Gastroesophageal sphincter (tissue), 4 donors: ENCODE data around the gene FCN2. TPM values are rescaled to one million over a fixed set of nuclear protein-coding genes. Genes with fewer than 3 reads are reported as not detected.

Experiments
- ATAC-seq: fragments of 150-250 bp; one replicate; pipeline ENCODE4 v1.9.1; 2016; ENCODE audit warnings: mild to moderate bottlenecking, moderate library complexity
- H3K27ac ChIP-seq, 4 donors: fragments of 200-600 bp; sonication (generic) in 3 of 4; 1 replicate in 3 of 4; 2 replicates in 1 of 4; pipeline ENCODE4 v1.5.1; 2016 to 2019
- H3K27me3 ChIP-seq: fragments of 200-600 bp; sonication (generic); one replicate; pipeline ENCODE4 v1.5.1; 2019
- H3K36me3 ChIP-seq, 2 donors: fragments of 200-600 bp; sonication (generic); one replicate each; pipeline ENCODE4 v1.5.1; 2019; ENCODE audit warnings: control low read depth in 1 of 2
- H3K4me1 ChIP-seq, 3 donors: fragments of 200-600 bp; sonication (generic); 1 replicate in 2 of 3; 2 replicates in 1 of 3; pipeline ENCODE4 v1.5.1; 2016 to 2019; ENCODE audit warnings: control low read depth in 2 of 3
- H3K4me3 ChIP-seq, 2 donors: fragments of 200-600 bp; sonication (generic); one replicate each; pipeline ENCODE4 v1.5.1; 2019; ENCODE audit warnings: mild to moderate bottlenecking in 1 of 2, moderate library complexity in 1 of 2
- H3K9me3 ChIP-seq, 3 donors: fragments of 200-600 bp; sonication (generic); one replicate each; pipeline ENCODE4 v1.5.1; 2017 to 2019; ENCODE audit warnings: control low read depth in 2 of 3
- CTCF ChIP-seq, 4 experiments: fragments of 200-600 bp in 2 of 4; fragments of 450-650 bp in 2 of 4; sonication (generic) in 1 of 4; IDR thresholded peaks; one replicate each; pipeline ENCODE4 v1.5.1; 2017 to 2019; ENCODE audit warnings: antibody characterized with exemption in 4 of 4, mild to moderate bottlenecking in 2 of 4, moderate library complexity in 2 of 4
- EP300 ChIP-seq: sonication (generic); formaldehyde crosslinking; IDR thresholded peaks from one replicate; pipeline ENCODE4 v1.6.1; 2017; ENCODE audit warnings: antibody characterized with exemption, mild to moderate bottlenecking
- POLR2A ChIP-seq, 2 donors: fragments of 450-650 bp; IDR thresholded peaks; one replicate each; pipeline ENCODE4 v1.6.1; 2017; ENCODE audit warnings: antibody characterized with exemption in 2 of 2, mild to moderate bottlenecking in 2 of 2, moderate library complexity in 1 of 2
- POLR2AphosphoS5 ChIP-seq: sonication (generic); formaldehyde crosslinking; IDR thresholded peaks from one replicate; pipeline ENCODE4 v1.6.1; 2017; ENCODE audit warnings: antibody characterized with exemption
- WGBS, 2 donors: methylation state at CpG; one replicate each; pipeline ENCODE4 v1.1.5; 2018; ENCODE audit warnings: low coverage in 1 of 2; 5-methylcytosine and 5-hydroxymethylcytosine counted together
- total RNA-seq, 4 donors: library from RNA; depleted of rRNA; stranded (reverse); fragments of >200 nt; gene quantifications; one replicate each; pipeline ENCODE4 v1.1.0, GENCODE V29; 2016

Gene FCN2
- total RNA-seq, 4 donors from 2014 or later: not detected

GRCh38 chr9:134915046-134915985, 34.7 kb downstream of the FCN2 start:
- WGBS, 2 donors: 70% methylated on average over 2 of the region's 26 CpGs; no CpG with 5 or more reads in 1 of the 2 donors
- Histone ChIP-seq H3K27me3 (peaks cover 49% of the 10 kb centered on the region), H3K36me3 (no peaks in the 10 kb centered on the region), H3K4me3 (no peak overlapping the region), H3K4me1 (no peaks in the 10 kb centered on the region), H3K9me3 (peaks cover 0 to 18% (median 0%) of the 10 kb centered on the region in 3 donors), H3K27ac (no peak overlapping the region)
- TF ChIP-seq POLR2A (IDR thresholded peaks at IDR 0.05): no peak
- no peak for TF ChIP-seq EP300
- TF ChIP-seq CTCF (IDR thresholded peaks at IDR 0.05): no peak
- no peak for TF ChIP-seq POLR2AphosphoS5
- ATAC-seq: no peak

GRCh38 chr9:134916161-134916665, 35.6 kb downstream of the FCN2 start:
- no peak for ATAC-seq
- WGBS, 2 donors: 75% methylated on average over 3 of the region's 8 CpGs; no CpG with 5 or more reads in 1 of the 2 donors
- H3K27ac ChIP-seq: no peak overlapping the region
- H3K27me3 ChIP-seq: peaks cover 44% of the 10 kb centered on the region
- H3K4me1 ChIP-seq: no peaks in the 10 kb centered on the region
- TF ChIP-seq CTCF (IDR thresholded peaks at IDR 0.05) (no peak), POLR2AphosphoS5 (no peak), POLR2A (IDR thresholded peaks at IDR 0.05) (no peak), EP300 (no peak)
- H3K9me3 ChIP-seq: peaks cover 0 to 24% (median 0%) of the 10 kb centered on the region in 3 donors
- H3K36me3 ChIP-seq: no peaks in the 10 kb centered on the region
- no peak overlapping the region for H3K4me3 ChIP-seq

GRCh38 chr9:134917431-134918373, 37.1 kb downstream of the FCN2 start, which contains the start of gene FCN1:
FCN1 (minus strand) TSS chr9:134917912; CDS start chr9:134917871, 41 bp downstream.
- H3K27me3 ChIP-seq: peaks cover 35% of the 10 kb centered on the region
- WGBS, 2 donors: 67 to 69% methylated on average over 3 to 4 of the region's 11 CpGs
- ATAC-seq: no peak
- peaks cover 0 to 24% (median 0%) of the 10 kb centered on the region in 3 donors for H3K9me3 ChIP-seq
- H3K27ac ChIP-seq: no peak within 1 kb of the TSS
- H3K4me3 ChIP-seq: no peak within 1 kb of the TSS
- no peaks in the 10 kb centered on the region for H3K36me3 ChIP-seq
- TF ChIP-seq EP300: no peak
- H3K4me1 ChIP-seq: no peaks in the 10 kb centered on the region

GRCh38 chr9:134918646-134919045, 38.0 kb downstream of the FCN2 start:
- peaks cover 31% of the 10 kb centered on the region for H3K27me3 ChIP-seq
- no peak for ATAC-seq
- TF ChIP-seq EP300 (no peak), POLR2A (IDR thresholded peaks at IDR 0.05) (no peak), POLR2AphosphoS5 (no peak), CTCF (IDR thresholded peaks at IDR 0.05) (no peak)
- H3K9me3 ChIP-seq: peaks cover 0 to 24% (median 0%) of the 10 kb centered on the region in 3 donors
- no peak overlapping the region for H3K27ac ChIP-seq
- H3K4me1 ChIP-seq: no peaks in the 10 kb centered on the region
- 79 to 85% methylated on average over 2 to 3 of the region's 10 CpGs for WGBS, 2 donors
- no peak overlapping the region for H3K4me3 ChIP-seq
- H3K36me3 ChIP-seq: no peaks in the 10 kb centered on the region

GRCh38 chr9:134919303-134919702, 38.7 kb downstream of the FCN2 start:
- no peak overlapping the region for H3K27ac ChIP-seq
- peaks cover 0 to 24% (median 0%) of the 10 kb centered on the region in 3 donors for H3K9me3 ChIP-seq
- no peaks in the 10 kb centered on the region for H3K4me1 ChIP-seq
- H3K36me3 ChIP-seq: no peaks in the 10 kb centered on the region
- H3K27me3 ChIP-seq: peaks cover 28% of the 10 kb centered on the region
- TF ChIP-seq POLR2AphosphoS5 (no peak), EP300 (no peak), CTCF (IDR thresholded peaks at IDR 0.05) (no peak), POLR2A (IDR thresholded peaks at IDR 0.05) (no peak)
- no peak for ATAC-seq
- H3K4me3 ChIP-seq: no peak overlapping the region
- 84 to 91% methylated on average over 3 of the region's 3 CpGs for WGBS, 2 donors
